NB4 (cell line): Measurements from ENCODE around the gene CHKA.
A peak's percentile ranks its signal among the peaks of the same experiment; 100 is the strongest.

Experiments
- POLR2A ChIP-seq: IDR thresholded peaks from 2 replicates; pipeline ENCODE4 v1.6.1; 2011; ENCODE audit warnings: mild to moderate bottlenecking; ENCODE audit not compliant: insufficient read length; ENCODE audit errors: extremely low read depth
- TF ChIP-seq, protein P1 (sequence below): IDR thresholded peaks from one replicate; pipeline ENCODE4 v1.5.1; 2012; ENCODE audit warnings: low read depth, low read length

GRCh38 chr11:68020575-68020974 lies 100.6 kb downstream of the CHKA start:
- TF ChIP-seq POLR2A: no peak
- TF ChIP-seq, protein P1, sequence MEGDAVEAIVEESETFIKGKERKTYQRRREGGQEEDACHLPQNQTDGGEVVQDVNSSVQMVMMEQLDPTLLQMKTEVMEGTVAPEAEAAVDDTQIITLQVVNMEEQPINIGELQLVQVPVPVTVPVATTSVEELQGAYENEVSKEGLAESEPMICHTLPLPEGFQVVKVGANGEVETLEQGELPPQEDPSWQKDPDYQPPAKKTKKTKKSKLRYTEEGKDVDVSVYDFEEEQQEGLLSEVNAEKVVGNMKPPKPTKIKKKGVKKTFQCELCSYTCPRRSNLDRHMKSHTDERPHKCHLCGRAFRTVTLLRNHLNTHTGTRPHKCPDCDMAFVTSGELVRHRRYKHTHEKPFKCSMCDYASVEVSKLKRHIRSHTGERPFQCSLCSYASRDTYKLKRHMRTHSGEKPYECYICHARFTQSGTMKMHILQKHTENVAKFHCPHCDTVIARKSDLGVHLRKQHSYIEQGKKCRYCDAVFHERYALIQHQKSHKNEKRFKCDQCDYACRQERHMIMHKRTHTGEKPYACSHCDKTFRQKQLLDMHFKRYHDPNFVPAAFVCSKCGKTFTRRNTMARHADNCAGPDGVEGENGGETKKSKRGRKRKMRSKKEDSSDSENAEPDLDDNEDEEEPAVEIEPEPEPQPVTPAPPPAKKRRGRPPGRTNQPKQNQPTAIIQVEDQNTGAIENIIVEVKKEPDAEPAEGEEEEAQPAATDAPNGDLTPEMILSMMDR: peak; percentile 28
